Measurements from ENCODE around the gene CLIC4.
"Not testable (repeated sequence)": the region's sequence is repeated elsewhere in the genome, so short reads cannot be mapped to it uniquely, and the experiment has no call there.

CLIC4 gene

DNA sequence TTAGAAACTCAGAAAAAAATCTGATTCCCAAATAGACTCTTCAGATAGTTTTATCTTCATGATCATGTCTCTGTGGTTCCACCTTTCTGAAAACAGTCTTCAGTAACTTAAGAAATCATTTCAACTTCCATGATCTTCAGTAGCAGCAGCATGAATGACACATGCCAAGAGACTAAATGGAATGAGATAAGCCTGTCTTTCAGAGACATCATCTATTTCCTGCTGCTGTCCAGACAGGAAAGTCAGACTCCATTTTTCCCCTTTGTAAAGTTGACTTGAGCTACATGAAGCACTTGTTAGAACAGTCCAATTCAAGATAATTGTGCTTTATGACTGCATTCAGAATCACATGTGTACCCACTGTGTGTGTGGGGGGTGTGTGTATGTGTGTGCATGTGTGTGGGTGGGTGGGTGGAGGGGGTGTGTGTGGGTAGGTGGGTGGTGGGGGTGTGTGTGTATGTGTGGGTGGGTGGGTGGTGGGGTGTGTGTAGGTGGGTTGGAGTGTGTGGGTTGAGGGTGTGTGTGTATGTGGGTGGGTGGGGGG, 58.8 kb downstream of the CLIC4 start:
- Histone ChIP-seq H3K4me1 (ENCODE audit: insufficient read depth, insufficient read length) (no peaks in the 10 kb centered on the region), H3K9ac (ENCODE audit: insufficient read length, low read depth) (no peak overlapping the region), H3K4me3 (ENCODE audit: insufficient read length, low read depth) (no peak overlapping the region), H3K9me3 (ENCODE audit: insufficient read depth, low read length) (no peaks in the 10 kb centered on the region; the same call in 1 of the 2 replicates), H3K36me3 (ENCODE audit: insufficient read depth, insufficient read length, low read length) (peaks cover 23% of the 10 kb centered on the region), H3K27me3 (ENCODE audit: insufficient read depth, insufficient read length) (no peaks in the 10 kb centered on the region)
- DNase-seq (ENCODE audit: low read depth, low spot score): no peak
- TF ChIP-seq ZNF274 (IDR thresholded peaks at IDR 0.05; ENCODE audit: low read depth, low read length): no peak
- TF ChIP-seq SUZ12 (IDR thresholded peaks at IDR 0.05; ENCODE audit: extremely low read depth, insufficient read depth, insufficient read length): no peak
- TF ChIP-seq YY1 (IDR thresholded peaks at IDR 0.05; ENCODE audit: insufficient read depth, insufficient read length): no peak

- Histone ChIP-seq H3K36me3 (ENCODE audit: insufficient read depth, insufficient read length, low read length) (peaks cover 23% of the 10 kb centered on the region), H3K27me3 (ENCODE audit: insufficient read depth, insufficient read length) (no peaks in the 10 kb centered on the region), H3K4me3 (ENCODE audit: insufficient read length, low read depth) (no peak overlapping the region), H3K9me3 (ENCODE audit: insufficient read depth, low read length) (no peaks in the 10 kb centered on the region), H3K9ac (ENCODE audit: insufficient read length, low read depth) (no peak overlapping the region), H3K4me1 (ENCODE audit: insufficient read depth, insufficient read length) (no peaks in the 10 kb centered on the region)
- TF ChIP-seq YY1 (IDR thresholded peaks at IDR 0.05; ENCODE audit: insufficient read depth, insufficient read length) (no peak), ZNF274 (IDR thresholded peaks at IDR 0.05; ENCODE audit: low read depth, low read length) (no peak), SUZ12 (IDR thresholded peaks at IDR 0.05; ENCODE audit: extremely low read depth, insufficient read depth, insufficient read length) (no peak)
- no peak for DNase-seq (ENCODE audit: low read depth, low spot score)
These were observed 60.5 kb downstream of the CLIC4 start for GRCh38 chr1:24805534-24806301.

- Histone ChIP-seq H3K27me3 (ENCODE audit: insufficient read depth, insufficient read length) (no peaks in the 10 kb centered on the region), H3K9me3 (ENCODE audit: insufficient read depth, low read length) (no peaks in the 10 kb centered on the region), H3K4me1 (ENCODE audit: insufficient read depth, insufficient read length) (no peaks in the 10 kb centered on the region), H3K36me3 (ENCODE audit: insufficient read depth, insufficient read length, low read length) (peaks cover 20% of the 10 kb centered on the region), H3K9ac (ENCODE audit: insufficient read length, low read depth) (no peak overlapping the region), H3K4me3 (ENCODE audit: insufficient read length, low read depth) (no peak overlapping the region)
- DNase-seq (ENCODE audit: low read depth, low spot score): no peak
- TF ChIP-seq SUZ12 (IDR thresholded peaks at IDR 0.05; ENCODE audit: extremely low read depth, insufficient read depth, insufficient read length) (no peak), YY1 (IDR thresholded peaks at IDR 0.05; ENCODE audit: insufficient read depth, insufficient read length) (no peak), ZNF274 (IDR thresholded peaks at IDR 0.05; ENCODE audit: low read depth, low read length) (no peak)
These were observed 61.3 kb downstream of the CLIC4 start for GRCh38 chr1:24806588-24806987.

GRCh38 chr1:24811494-24811893, 66.2 kb downstream of the CLIC4 start:
- not testable (repeated sequence) for H3K4me1 ChIP-seq (ENCODE audit: insufficient read depth, insufficient read length); H3K4me3 ChIP-seq (ENCODE audit: insufficient read length, low read depth); H3K9me3 ChIP-seq (ENCODE audit: insufficient read depth, low read length); H3K9ac ChIP-seq (ENCODE audit: insufficient read length, low read depth); H3K27me3 ChIP-seq (ENCODE audit: insufficient read depth, insufficient read length); DNase-seq (ENCODE audit: low read depth, low spot score)
- H3K36me3 ChIP-seq (ENCODE audit: insufficient read depth, insufficient read length, low read length): peaks cover 40% of the 10 kb centered on the region

DNA sequence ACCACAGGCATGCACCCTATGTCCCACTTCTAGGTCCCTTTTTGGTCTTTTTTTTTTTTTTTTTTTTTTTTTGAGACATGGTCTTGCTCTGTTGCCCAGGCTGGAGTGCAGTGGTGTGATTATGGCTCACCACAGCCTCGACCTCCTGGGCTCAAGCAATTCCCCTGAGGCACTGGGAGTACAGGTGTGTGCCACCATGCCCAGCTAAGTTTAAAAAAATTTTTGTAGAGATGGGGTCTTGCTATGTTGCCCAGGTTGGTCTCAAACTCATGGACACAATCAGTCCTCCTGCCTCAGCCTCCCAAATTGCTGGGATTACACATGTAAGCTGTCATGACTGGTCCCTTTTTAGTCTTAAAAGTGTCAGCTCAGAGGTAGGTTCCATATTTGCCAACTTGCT, 75.0 kb downstream of the CLIC4 start:
- not testable (repeated sequence) for DNase-seq (ENCODE audit: low read depth, low spot score); H3K9me3 ChIP-seq (ENCODE audit: insufficient read depth, low read length); H3K27me3 ChIP-seq (ENCODE audit: insufficient read depth, insufficient read length); H3K4me1 ChIP-seq (ENCODE audit: insufficient read depth, insufficient read length); H3K9ac ChIP-seq (ENCODE audit: insufficient read length, low read depth); H3K4me3 ChIP-seq (ENCODE audit: insufficient read length, low read depth)
- H3K36me3 ChIP-seq (ENCODE audit: insufficient read depth, insufficient read length, low read length): peaks cover 30% of the 10 kb centered on the region

DNA sequence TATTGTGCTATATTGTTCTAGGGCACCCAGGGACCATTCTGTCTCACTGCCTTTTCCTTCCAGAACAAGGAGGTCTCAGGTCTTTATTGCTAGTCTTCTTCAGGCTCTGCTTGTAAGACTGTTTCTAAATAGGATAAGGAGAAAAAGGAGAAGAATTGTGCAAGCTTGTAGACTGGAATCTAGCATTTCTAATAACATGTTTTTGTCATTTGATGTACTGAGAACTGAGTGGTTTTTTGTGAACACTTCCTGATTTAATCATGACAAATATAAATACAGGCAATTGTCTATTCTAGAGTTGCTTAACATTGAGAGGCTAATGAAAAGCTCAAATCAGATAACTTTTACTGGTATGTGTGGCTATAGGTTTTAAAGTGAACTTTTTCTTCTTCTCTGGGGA, 77.6 kb downstream of the CLIC4 start:
- H3K9ac ChIP-seq (ENCODE audit: insufficient read length, low read depth): no peak overlapping the region
- H3K27me3 ChIP-seq (ENCODE audit: insufficient read depth, insufficient read length): no peaks in the 10 kb centered on the region
- H3K9me3 ChIP-seq (ENCODE audit: insufficient read depth, low read length): no peaks in the 10 kb centered on the region
- peaks cover 21% of the 10 kb centered on the region for H3K36me3 ChIP-seq (ENCODE audit: insufficient read depth, insufficient read length, low read length)
- TF ChIP-seq SUZ12 (IDR thresholded peaks at IDR 0.05; ENCODE audit: extremely low read depth, insufficient read depth, insufficient read length) (no peak), YY1 (IDR thresholded peaks at IDR 0.05; ENCODE audit: insufficient read depth, insufficient read length) (no peak), ZNF274 (IDR thresholded peaks at IDR 0.05; ENCODE audit: low read depth, low read length) (no peak)
- H3K4me3 ChIP-seq (ENCODE audit: insufficient read length, low read depth): no peak overlapping the region
- no peaks in the 10 kb centered on the region for H3K4me1 ChIP-seq (ENCODE audit: insufficient read depth, insufficient read length)
- DNase-seq (ENCODE audit: low read depth, low spot score): no peak

GRCh38 chr1:24823486-24823885, 78.2 kb downstream of the CLIC4 start:
- peaks cover 22% of the 10 kb centered on the region for H3K36me3 ChIP-seq (ENCODE audit: insufficient read depth, insufficient read length, low read length)
- not testable (repeated sequence) for H3K4me3 ChIP-seq (ENCODE audit: insufficient read length, low read depth); H3K9me3 ChIP-seq (ENCODE audit: insufficient read depth, low read length); H3K9ac ChIP-seq (ENCODE audit: insufficient read length, low read depth); H3K4me1 ChIP-seq (ENCODE audit: insufficient read depth, insufficient read length); H3K27me3 ChIP-seq (ENCODE audit: insufficient read depth, insufficient read length); DNase-seq (ENCODE audit: low read depth, low spot score)

DNA sequence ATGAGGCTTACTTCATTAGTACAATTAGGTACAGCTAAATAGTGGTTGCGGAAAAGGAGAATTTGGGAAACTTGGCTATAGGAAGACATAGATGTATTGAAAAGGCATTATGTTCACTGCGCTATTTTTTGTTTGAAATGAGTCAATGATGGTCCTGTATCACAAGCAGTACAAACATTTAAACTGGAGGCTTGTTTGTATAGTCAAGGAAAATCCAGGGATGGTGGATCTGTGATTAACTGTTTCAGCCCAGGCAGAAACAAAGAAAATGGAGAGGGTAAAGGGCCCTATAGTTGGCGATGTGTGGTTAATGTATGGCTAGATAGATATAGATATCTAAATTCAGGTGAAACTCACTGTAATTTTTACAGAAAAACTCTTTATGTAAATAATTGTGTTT, 79.9 kb downstream of the CLIC4 start:
- peaks cover 33% of the 10 kb centered on the region for H3K36me3 ChIP-seq (ENCODE audit: insufficient read depth, insufficient read length, low read length)
- H3K4me1 ChIP-seq (ENCODE audit: insufficient read depth, insufficient read length): no peaks in the 10 kb centered on the region
- H3K9ac ChIP-seq (ENCODE audit: insufficient read length, low read depth): no peak overlapping the region
- TF ChIP-seq SUZ12 (IDR thresholded peaks at IDR 0.05; ENCODE audit: extremely low read depth, insufficient read depth, insufficient read length) (no peak), YY1 (IDR thresholded peaks at IDR 0.05; ENCODE audit: insufficient read depth, insufficient read length) (no peak), ZNF274 (IDR thresholded peaks at IDR 0.05; ENCODE audit: low read depth, low read length) (no peak)
- no peaks in the 10 kb centered on the region for H3K9me3 ChIP-seq (ENCODE audit: insufficient read depth, low read length)
- no peak overlapping the region for H3K4me3 ChIP-seq (ENCODE audit: insufficient read length, low read depth)
- no peak for DNase-seq (ENCODE audit: low read depth, low spot score)
- no peaks in the 10 kb centered on the region for H3K27me3 ChIP-seq (ENCODE audit: insufficient read depth, insufficient read length)

Data from NT2/D1 (cell line).